Mammary epithelial cell (primary cell): ENCODE data around the gene ZNF697.
"Not testable (repeated sequence)": the region's sequence is repeated elsewhere in the genome, so short reads cannot be mapped to it uniquely, and the experiment has no call there.

Experiments
- EZH2 ChIP-seq: IDR thresholded peaks from 2 replicates; pipeline ENCODE4 v1.6.1; 2012; ENCODE audit warnings: low read length, inconsistent platforms, borderline replicate concordance
- TF ChIP-seq, protein P1 (sequence below), 2 donors: IDR thresholded peaks in 1 of 2; conservative IDR thresholded peaks in 1 of 2; 2 replicates each; pipeline ENCODE4 v1.5.1; 2011 to 2012; ENCODE audit warnings: inconsistent platforms in 2 of 2, low read length in 2 of 2, mild to moderate bottlenecking in 2 of 2, control low read depth in 1 of 2, low read depth in 1 of 2; ENCODE audit not compliant: insufficient read depth in 1 of 2; ENCODE audit errors: extremely low read depth in 1 of 2

DNA sequence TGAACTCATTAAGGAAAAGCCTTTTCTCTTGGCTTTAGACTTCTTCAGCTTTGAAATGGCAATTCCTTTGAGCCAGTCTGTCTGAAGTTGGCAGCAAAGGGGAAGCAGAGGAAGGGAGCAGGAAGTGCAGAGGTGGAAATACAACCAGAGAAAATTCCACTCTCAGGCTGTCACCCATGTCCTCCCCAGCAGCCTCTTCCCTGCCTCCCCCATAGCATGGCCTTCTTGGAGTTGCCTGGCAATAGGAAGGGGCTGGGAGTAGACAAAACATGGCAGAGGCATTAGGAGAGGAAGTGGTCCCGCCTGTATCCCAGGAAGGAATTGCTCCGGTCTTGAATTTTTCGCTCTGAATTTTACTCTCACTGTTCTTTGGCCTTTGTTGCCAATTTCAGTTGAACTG, 44.8 kb downstream of the ZNF697 start:
- TF ChIP-seq, protein P1, sequence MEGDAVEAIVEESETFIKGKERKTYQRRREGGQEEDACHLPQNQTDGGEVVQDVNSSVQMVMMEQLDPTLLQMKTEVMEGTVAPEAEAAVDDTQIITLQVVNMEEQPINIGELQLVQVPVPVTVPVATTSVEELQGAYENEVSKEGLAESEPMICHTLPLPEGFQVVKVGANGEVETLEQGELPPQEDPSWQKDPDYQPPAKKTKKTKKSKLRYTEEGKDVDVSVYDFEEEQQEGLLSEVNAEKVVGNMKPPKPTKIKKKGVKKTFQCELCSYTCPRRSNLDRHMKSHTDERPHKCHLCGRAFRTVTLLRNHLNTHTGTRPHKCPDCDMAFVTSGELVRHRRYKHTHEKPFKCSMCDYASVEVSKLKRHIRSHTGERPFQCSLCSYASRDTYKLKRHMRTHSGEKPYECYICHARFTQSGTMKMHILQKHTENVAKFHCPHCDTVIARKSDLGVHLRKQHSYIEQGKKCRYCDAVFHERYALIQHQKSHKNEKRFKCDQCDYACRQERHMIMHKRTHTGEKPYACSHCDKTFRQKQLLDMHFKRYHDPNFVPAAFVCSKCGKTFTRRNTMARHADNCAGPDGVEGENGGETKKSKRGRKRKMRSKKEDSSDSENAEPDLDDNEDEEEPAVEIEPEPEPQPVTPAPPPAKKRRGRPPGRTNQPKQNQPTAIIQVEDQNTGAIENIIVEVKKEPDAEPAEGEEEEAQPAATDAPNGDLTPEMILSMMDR (conservative IDR thresholded peaks at IDR 0.05 in 1 of 2, IDR thresholded peaks at IDR 0.05 in 1 of 2; ENCODE audit: extremely low read depth in 1 of 2, insufficient read depth in 1 of 2, low read depth in 1 of 2, low read length in 2 of 2), result not testable (repeated sequence)
- not testable (repeated sequence) for TF ChIP-seq EZH2
